ENCODE results near the gene DENND6A. TPM values are rescaled to one million over a fixed set of nuclear protein-coding genes. Genes with fewer than 3 reads are reported as not detected.
A peak's percentile ranks its signal among the peaks of the same experiment; 100 is the strongest.

DENND6A gene
- total RNA-seq, 4 donors from 2014 or later: 36.9 to 52.0 (median 43.8) TPM

GRCh38 chr3:57605683-57606082, 87.2 kb downstream of the DENND6A start:
- intact Hi-C loops (cut with DNase I): no loop called here
- DNase-seq: no peak
- no peaks in the 10 kb centered on the region for H3K27me3 ChIP-seq
- no peak overlapping the region for H3K27ac ChIP-seq
- H3K4me3 ChIP-seq (replicated peaks in 1 of 3): no peak overlapping the region
- no peaks in the 10 kb centered on the region for H3K4me1 ChIP-seq
- H3K36me3 ChIP-seq: no peaks in the 10 kb centered on the region
- no peaks in the 10 kb centered on the region for H3K9me3 ChIP-seq
- TF ChIP-seq POLR2A (IDR thresholded peaks at IDR 0.05): no peak
- TF ChIP-seq, protein P1, sequence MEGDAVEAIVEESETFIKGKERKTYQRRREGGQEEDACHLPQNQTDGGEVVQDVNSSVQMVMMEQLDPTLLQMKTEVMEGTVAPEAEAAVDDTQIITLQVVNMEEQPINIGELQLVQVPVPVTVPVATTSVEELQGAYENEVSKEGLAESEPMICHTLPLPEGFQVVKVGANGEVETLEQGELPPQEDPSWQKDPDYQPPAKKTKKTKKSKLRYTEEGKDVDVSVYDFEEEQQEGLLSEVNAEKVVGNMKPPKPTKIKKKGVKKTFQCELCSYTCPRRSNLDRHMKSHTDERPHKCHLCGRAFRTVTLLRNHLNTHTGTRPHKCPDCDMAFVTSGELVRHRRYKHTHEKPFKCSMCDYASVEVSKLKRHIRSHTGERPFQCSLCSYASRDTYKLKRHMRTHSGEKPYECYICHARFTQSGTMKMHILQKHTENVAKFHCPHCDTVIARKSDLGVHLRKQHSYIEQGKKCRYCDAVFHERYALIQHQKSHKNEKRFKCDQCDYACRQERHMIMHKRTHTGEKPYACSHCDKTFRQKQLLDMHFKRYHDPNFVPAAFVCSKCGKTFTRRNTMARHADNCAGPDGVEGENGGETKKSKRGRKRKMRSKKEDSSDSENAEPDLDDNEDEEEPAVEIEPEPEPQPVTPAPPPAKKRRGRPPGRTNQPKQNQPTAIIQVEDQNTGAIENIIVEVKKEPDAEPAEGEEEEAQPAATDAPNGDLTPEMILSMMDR (IDR thresholded peaks at IDR 0.05): no peak

DNA sequence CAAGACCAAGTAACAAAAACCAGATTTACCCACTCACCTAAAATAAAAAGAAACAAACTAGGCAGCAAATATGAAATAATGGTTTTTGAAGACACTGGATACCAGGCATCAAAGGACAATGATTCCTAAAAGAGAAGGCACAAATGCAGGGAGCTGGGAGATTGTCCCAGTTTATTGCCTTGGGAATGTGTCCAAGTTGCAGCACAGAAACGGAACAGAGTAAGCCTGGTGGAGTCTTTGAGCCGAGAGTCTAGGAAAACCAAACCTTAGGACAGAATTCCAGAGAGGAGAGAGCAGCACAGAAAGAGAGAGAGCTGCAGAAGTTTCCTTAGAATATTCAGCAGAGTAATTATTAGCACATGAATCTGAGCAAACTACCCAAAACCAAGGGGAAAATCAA, 87.9 kb downstream of the DENND6A start:
- Histone ChIP-seq H3K4me1 (no peaks in the 10 kb centered on the region), H3K36me3 (no peaks in the 10 kb centered on the region), H3K27ac (peak overlapping the region in 1 of 3 donors; percentile 3), H3K27me3 (no peaks in the 10 kb centered on the region), H3K9me3 (no peaks in the 10 kb centered on the region), H3K4me3 (replicated peaks in 1 of 3) (no peak overlapping the region)
- TF ChIP-seq, protein P1 (IDR thresholded peaks at IDR 0.05): no peak
- DNase-seq: no peak
- WGBS, 2 donors: 86 to 89% methylated on average over 2 of the region's 2 CpGs
- intact Hi-C loops (cut with DNase I): no loop called here

GRCh38 chr3:57600195-57600594, 92.7 kb downstream of the DENND6A start:
- H3K9me3 ChIP-seq: no peaks in the 10 kb centered on the region
- H3K27me3 ChIP-seq: no peaks in the 10 kb centered on the region
- DNase-seq: no peak
- WGBS, 2 donors: 97% methylated on average over 2 of the region's 2 CpGs
- H3K4me1 ChIP-seq: peaks cover 14 to 15% of the 10 kb centered on the region in 2 donors
- no peak overlapping the region for H3K27ac ChIP-seq
- no peaks in the 10 kb centered on the region for H3K36me3 ChIP-seq
- H3K4me3 ChIP-seq (replicated peaks in 1 of 3): no peak overlapping the region
- intact Hi-C loops (cut with DNase I): no loop called here
- no peak for TF ChIP-seq POLR2A (IDR thresholded peaks at IDR 0.05)
- TF ChIP-seq, protein P1 (IDR thresholded peaks at IDR 0.05): no peak

DNA sequence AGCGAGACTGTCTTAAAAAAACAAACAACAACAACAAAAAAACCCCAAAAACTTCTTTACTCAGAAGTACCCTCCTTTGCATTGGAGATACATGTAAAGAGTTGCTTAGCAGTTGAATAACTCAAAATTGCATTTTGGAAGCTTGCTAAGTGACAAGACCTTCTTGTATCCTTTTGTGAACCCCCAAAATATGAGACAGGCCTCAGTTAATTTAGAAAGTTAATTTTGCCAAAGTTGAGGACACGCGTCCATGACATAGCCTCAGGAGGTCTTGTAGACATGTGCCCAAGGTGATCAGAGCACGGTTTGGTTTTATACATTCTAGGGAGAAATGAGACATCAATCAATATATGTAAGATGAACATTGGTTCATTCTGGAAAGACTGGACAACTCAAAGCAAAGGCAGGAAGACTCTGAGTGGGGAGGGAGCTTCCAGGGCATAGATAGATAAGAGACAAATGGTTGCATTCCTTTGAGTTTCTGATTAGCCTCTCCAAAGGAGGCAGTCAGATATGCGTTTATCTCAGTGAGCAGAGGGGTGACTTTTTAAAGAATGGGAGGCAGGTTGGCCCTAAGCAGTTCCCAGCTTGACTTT, 94.0 kb downstream of the DENND6A start:
- Histone ChIP-seq H3K27ac (peak overlapping the region in 2 of 3 donors; percentile 83 to 89), H3K36me3 (no peaks in the 10 kb centered on the region), H3K9me3 (no peaks in the 10 kb centered on the region), H3K4me1 (peaks cover 27 to 28% of the 10 kb centered on the region in 2 donors), H3K4me3 (replicated peaks in 1 of 3) (peak overlapping the region in 1 of 3 donors; percentile 49), H3K27me3 (no peaks in the 10 kb centered on the region)
- intact Hi-C loops (cut with DNase I): no loop called here
- no peak for TF ChIP-seq POLR2A (IDR thresholded peaks at IDR 0.05)
- TF ChIP-seq, protein P1 (IDR thresholded peaks at IDR 0.05): no peak
- no peak for DNase-seq
- 64 to 69% methylated on average over 5 of the region's 5 CpGs for WGBS, 2 donors

- peaks cover 35 to 36% of the 10 kb centered on the region in 2 donors for H3K4me1 ChIP-seq
- intact Hi-C loops (cut with DNase I): no loop called here
- no peaks in the 10 kb centered on the region for H3K27me3 ChIP-seq
- peak within 1 kb of the TSS; percentile 95 to 99 (median 96) for H3K27ac ChIP-seq
- TF ChIP-seq, protein P1 (IDR thresholded peaks at IDR 0.05): peak in 2 of 6 experiments; percentile 25 to 29
- peak; percentile 91 to 98 for TF ChIP-seq POLR2A (IDR thresholded peaks at IDR 0.05)
- no peaks in the 10 kb centered on the region for H3K9me3 ChIP-seq
- 1 to 2% methylated on average over 26 to 34 of the region's 67 CpGs for WGBS, 2 donors
- H3K36me3 ChIP-seq: no peaks in the 10 kb centered on the region
- H3K4me3 ChIP-seq (replicated peaks in 1 of 3): peak within 1 kb of the TSS; percentile 51 to 98 (median 95)
- DNase-seq: peak; percentile 99 to 100
Observed at GRCh38 chr3:57597127-57597923, 95.6 kb downstream of the DENND6A start, which contains the start of gene ARF4. ARF4 (minus strand) TSS chr3:57597344; CDS start chr3:57597140, 204 bp downstream.
